Endodermal cell (in vitro differentiated cells): ENCODE results near the gene CNTNAP4. TPM values are rescaled to one million over a fixed set of nuclear protein-coding genes. Genes with fewer than 3 reads are reported as not detected.

Experiments
- DNase-seq: peaks from one replicate; pipeline ENCODE4 v3.0.0-alpha.2; 2017
- H3K27ac ChIP-seq: 2 replicates; pipeline ENCODE4 v1.5.1; 2013; ENCODE audit warnings: mild to moderate bottlenecking, low read depth, low read length, moderate library complexity
- H3K27me3 ChIP-seq: 2 replicates; pipeline ENCODE4 v1.6.1; 2013; ENCODE audit warnings: mild to moderate bottlenecking, low read length, moderate library complexity; ENCODE audit not compliant: insufficient read depth, control insufficient read depth, poor library complexity, severe bottlenecking
- H3K36me3 ChIP-seq: 2 replicates; pipeline ENCODE4 v1.7.0; 2013; ENCODE audit warnings: mild to moderate bottlenecking, low read length, moderate library complexity; ENCODE audit not compliant: control insufficient read depth, insufficient read depth
- H3K4me1 ChIP-seq: one replicate; pipeline ENCODE4 v1.7.0; 2013; ENCODE audit warnings: low read length; ENCODE audit not compliant: control insufficient read depth, insufficient read depth
- H3K4me3 ChIP-seq: 2 replicates; pipeline ENCODE4 v1.5.1; 2013; ENCODE audit warnings: mild to moderate bottlenecking, low read length, moderate library complexity
- H3K9ac ChIP-seq: 2 replicates; pipeline ENCODE4 v1.6.1; 2013; ENCODE audit warnings: mild to moderate bottlenecking, low read length, moderate library complexity; ENCODE audit not compliant: poor library complexity, severe bottlenecking; ENCODE audit errors: extremely low read depth
- H3K9me3 ChIP-seq: 2 replicates; pipeline ENCODE4 v1.6.1; 2013; ENCODE audit warnings: mild to moderate bottlenecking, low read length, moderate library complexity; ENCODE audit not compliant: control insufficient read depth
- H3K27ac Mint-ChIP-seq: 2 replicates; pipeline ENCODE4 v1.8.0; 2020; ENCODE audit warnings: mixed read lengths
- H3K27me3 Mint-ChIP-seq: 2 replicates; pipeline ENCODE4 v1.8.0; 2021; ENCODE audit warnings: mild to moderate bottlenecking, mixed read lengths; ENCODE audit not compliant: insufficient read depth
- H3K36me3 Mint-ChIP-seq: 2 replicates; pipeline ENCODE4 v1.8.0; 2020; ENCODE audit warnings: low read depth, mixed read lengths
- H3K4me1 Mint-ChIP-seq: 2 replicates; pipeline ENCODE4 v1.8.0; 2020; ENCODE audit warnings: mixed read lengths
- H3K4me3 Mint-ChIP-seq: 2 replicates; pipeline ENCODE4 v1.8.0; 2020; ENCODE audit warnings: mild to moderate bottlenecking, moderate library complexity, mixed read lengths
- H3K9me3 Mint-ChIP-seq: 2 replicates; pipeline ENCODE4 v1.8.0; 2020; ENCODE audit warnings: mild to moderate bottlenecking, mixed read lengths
- WGBS, 2 experiments: methylation state at CpG; one replicate each; pipeline versions ENCODE4 v1.1.5 to v1.1.7; 2013; ENCODE audit warnings: missing lambda C conversion rate in 2 of 2, mixed read lengths in 1 of 2; ENCODE audit not compliant: insufficient coverage in 1 of 2, insufficient read length in 1 of 2; 5-methylcytosine and 5-hydroxymethylcytosine counted together
- total RNA-seq, 2 donors: library from RNA; stranded (reverse); fragmentation: NEBNext Ultra II Directional in 1 of 2; extraction: Animal tissue kit (Norgen Biotek cat#: 25700) in 1 of 2; gene quantifications; 2 replicates in 1 of 2; 3 replicates in 1 of 2; pipeline ENCODE4 v1.2.1, GENCODE V29; 2021
- TF ChIP-seq, protein P1 (sequence below): fragments of 200-600 bp; sonication (generic); conservative IDR thresholded peaks from 2 replicates; pipeline ENCODE4 v1.5.0; 2021; ENCODE audit warnings: antibody characterized with exemption, mild to moderate bottlenecking

The CNTNAP4 gene
- total RNA-seq, 2 donors from 2014 or later = 0.24 to 0.55 TPM

GRCh38 chr16:76571755-76572154, 294.6 kb downstream of the CNTNAP4 start:
- H3K4me1 ChIP-seq = no peaks in the 10 kb centered on the region
- no peak overlapping the region for H3K9ac ChIP-seq
- DNase-seq = no peak
- H3K4me3 ChIP-seq = no peak overlapping the region
- Mint-ChIP-seq H3K27ac (no peak overlapping the region), H3K36me3 (no peaks in the 10 kb centered on the region), H3K9me3 (no peaks in the 10 kb centered on the region), H3K4me1 (no peaks in the 10 kb centered on the region), H3K4me3 (no peak overlapping the region), H3K27me3 (peaks cover 14% of the 10 kb centered on the region)
- no peaks in the 10 kb centered on the region for H3K36me3 ChIP-seq
- TF ChIP-seq, protein P1, sequence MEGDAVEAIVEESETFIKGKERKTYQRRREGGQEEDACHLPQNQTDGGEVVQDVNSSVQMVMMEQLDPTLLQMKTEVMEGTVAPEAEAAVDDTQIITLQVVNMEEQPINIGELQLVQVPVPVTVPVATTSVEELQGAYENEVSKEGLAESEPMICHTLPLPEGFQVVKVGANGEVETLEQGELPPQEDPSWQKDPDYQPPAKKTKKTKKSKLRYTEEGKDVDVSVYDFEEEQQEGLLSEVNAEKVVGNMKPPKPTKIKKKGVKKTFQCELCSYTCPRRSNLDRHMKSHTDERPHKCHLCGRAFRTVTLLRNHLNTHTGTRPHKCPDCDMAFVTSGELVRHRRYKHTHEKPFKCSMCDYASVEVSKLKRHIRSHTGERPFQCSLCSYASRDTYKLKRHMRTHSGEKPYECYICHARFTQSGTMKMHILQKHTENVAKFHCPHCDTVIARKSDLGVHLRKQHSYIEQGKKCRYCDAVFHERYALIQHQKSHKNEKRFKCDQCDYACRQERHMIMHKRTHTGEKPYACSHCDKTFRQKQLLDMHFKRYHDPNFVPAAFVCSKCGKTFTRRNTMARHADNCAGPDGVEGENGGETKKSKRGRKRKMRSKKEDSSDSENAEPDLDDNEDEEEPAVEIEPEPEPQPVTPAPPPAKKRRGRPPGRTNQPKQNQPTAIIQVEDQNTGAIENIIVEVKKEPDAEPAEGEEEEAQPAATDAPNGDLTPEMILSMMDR = no peak
- 48 to 50% methylated on average over 2 of the region's 3 CpGs for WGBS, 2 experiments
- H3K27me3 ChIP-seq = no peaks in the 10 kb centered on the region
- no peaks in the 10 kb centered on the region for H3K9me3 ChIP-seq
- no peak overlapping the region for H3K27ac ChIP-seq

- Histone ChIP-seq H3K9me3 (no peaks in the 10 kb centered on the region), H3K4me3 (no peak overlapping the region), H3K4me1 (no peaks in the 10 kb centered on the region), H3K27me3 (no peaks in the 10 kb centered on the region), H3K27ac (no peak overlapping the region), H3K36me3 (no peaks in the 10 kb centered on the region), H3K9ac (no peak overlapping the region)
- no peak for DNase-seq
- Mint-ChIP-seq H3K36me3 (no peaks in the 10 kb centered on the region), H3K9me3 (no peaks in the 10 kb centered on the region), H3K4me1 (no peaks in the 10 kb centered on the region), H3K27ac (no peak overlapping the region), H3K4me3 (no peak overlapping the region), H3K27me3 (peaks cover 14% of the 10 kb centered on the region)
- WGBS, 2 experiments = 93% methylated on average over 2 of the region's 2 CpGs; no CpG with 5 or more reads in 1 of the 2 experiments
- TF ChIP-seq, protein P1 = no peak
These were observed 296.1 kb downstream of the CNTNAP4 start for GRCh38 chr16:76573281-76573680.

DNA sequence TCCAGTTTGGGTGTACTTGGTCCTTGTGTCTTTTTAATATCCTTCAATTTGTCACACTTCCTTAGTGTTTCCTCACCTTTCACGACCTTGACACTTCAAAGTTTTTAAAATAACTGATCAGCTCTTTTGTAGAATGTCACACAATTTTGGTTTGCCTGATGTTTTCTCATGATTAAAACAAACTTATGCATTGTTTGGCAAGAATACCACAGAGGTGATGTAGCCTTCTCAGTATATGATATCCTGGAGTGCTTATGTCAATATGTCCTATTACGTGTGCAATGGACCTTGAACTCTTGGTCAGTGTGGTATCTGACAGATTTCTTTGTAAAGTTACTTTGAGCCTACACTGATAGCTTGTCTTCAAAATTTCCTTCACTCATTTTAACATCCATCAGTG, 297.4 kb downstream of the CNTNAP4 start:
- Mint-ChIP-seq H3K4me1 (no peaks in the 10 kb centered on the region), H3K27ac (no peak overlapping the region), H3K4me3 (no peak overlapping the region), H3K9me3 (peaks cover 1% of the 10 kb centered on the region), H3K36me3 (no peaks in the 10 kb centered on the region), H3K27me3 (peaks cover 11% of the 10 kb centered on the region)
- H3K9me3 ChIP-seq = no peaks in the 10 kb centered on the region
- H3K27me3 ChIP-seq = no peaks in the 10 kb centered on the region
- TF ChIP-seq, protein P1 = no peak
- no peak overlapping the region for H3K27ac ChIP-seq
- no peak overlapping the region for H3K4me3 ChIP-seq
- DNase-seq = no peak
- 86 to 92% methylated on average over 1 to 2 of the region's 2 CpGs for WGBS, 2 experiments
- H3K9ac ChIP-seq = no peak overlapping the region
- no peaks in the 10 kb centered on the region for H3K4me1 ChIP-seq
- H3K36me3 ChIP-seq = no peaks in the 10 kb centered on the region
